ENCODE results near the gene ATAD3B. TPM values are rescaled to one million over a fixed set of nuclear protein-coding genes. Genes with fewer than 3 reads are reported as not detected.

Gene ATAD3B
- total and polyA plus RNA-seq, 2 of the 4 experiments (the other 2 are of a cell fraction): 13.8 to 29.0 TPM

DNA sequence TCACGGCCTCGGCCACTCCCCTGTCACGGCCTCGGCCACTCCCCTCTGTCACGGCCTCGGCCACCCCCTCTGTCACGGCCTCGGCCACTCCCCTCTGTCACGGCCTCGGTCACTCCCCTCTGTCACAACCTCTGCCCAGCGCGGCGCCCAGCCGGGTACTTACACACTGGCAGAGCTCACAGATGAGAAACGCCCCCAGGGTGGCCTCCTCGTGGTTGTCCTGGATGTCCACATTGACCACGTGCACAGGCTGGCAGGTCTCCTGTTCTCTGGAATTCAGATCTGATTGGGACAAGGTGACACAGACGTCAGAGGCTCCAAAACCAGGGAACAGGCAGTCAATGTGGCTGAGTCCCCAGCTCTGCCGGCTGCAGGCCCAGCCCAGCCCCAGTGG lies 72.1 kb downstream of the ATAD3B start (continued):
- TF ChIP-seq, protein P1, sequence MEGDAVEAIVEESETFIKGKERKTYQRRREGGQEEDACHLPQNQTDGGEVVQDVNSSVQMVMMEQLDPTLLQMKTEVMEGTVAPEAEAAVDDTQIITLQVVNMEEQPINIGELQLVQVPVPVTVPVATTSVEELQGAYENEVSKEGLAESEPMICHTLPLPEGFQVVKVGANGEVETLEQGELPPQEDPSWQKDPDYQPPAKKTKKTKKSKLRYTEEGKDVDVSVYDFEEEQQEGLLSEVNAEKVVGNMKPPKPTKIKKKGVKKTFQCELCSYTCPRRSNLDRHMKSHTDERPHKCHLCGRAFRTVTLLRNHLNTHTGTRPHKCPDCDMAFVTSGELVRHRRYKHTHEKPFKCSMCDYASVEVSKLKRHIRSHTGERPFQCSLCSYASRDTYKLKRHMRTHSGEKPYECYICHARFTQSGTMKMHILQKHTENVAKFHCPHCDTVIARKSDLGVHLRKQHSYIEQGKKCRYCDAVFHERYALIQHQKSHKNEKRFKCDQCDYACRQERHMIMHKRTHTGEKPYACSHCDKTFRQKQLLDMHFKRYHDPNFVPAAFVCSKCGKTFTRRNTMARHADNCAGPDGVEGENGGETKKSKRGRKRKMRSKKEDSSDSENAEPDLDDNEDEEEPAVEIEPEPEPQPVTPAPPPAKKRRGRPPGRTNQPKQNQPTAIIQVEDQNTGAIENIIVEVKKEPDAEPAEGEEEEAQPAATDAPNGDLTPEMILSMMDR (conservative IDR thresholded peaks at IDR 0.05; ENCODE audit: low read depth, low read length): no peak
- no peak for TF ChIP-seq MAZ (IDR thresholded peaks at IDR 0.05; ENCODE audit: borderline replicate concordance, low read depth, low read length)
- TF ChIP-seq RCOR1 (IDR thresholded peaks at IDR 0.05; ENCODE audit: insufficient replicate concordance, low read length): no peak
- no peak for TF ChIP-seq RFX5 (IDR thresholded peaks at IDR 0.05; ENCODE audit: low read depth, low read length)

DNA sequence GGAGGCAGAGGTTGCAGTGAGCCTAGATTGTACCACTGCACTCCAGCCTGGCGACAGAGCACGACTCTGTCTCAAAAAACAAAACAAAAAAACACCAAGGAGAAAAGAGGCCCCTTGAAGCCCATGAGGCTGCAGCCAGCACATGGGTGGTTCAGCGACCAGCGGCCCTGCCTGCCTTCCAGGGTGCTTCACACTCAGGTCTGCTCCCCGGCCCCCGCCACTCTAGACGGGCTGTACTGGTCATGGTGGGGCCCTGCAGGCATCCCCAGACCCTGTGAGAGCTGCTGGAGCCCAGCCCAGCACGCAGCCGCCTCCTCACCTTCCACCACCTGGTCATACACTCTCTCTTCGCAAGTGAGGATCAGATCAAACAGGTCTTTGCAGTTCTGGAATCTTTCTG lies 73.0 kb downstream of the ATAD3B start:
- Histone ChIP-seq H4K20me1 (ENCODE audit: insufficient read depth, low read length) (peaks cover 18% of the 10 kb centered on the region), H3K36me3 (ENCODE audit: control insufficient read depth, insufficient read depth, low read length) (peaks cover 25% of the 10 kb centered on the region), H3K27ac (ENCODE audit: insufficient read depth, low read length) (no peak overlapping the region), H3K4me3 (ENCODE audit: insufficient read depth, low read depth, low read length) (no peak overlapping the region), H2AK5ac (ENCODE audit: low read depth, low read length) (no peak overlapping the region), H4K91ac (ENCODE audit: insufficient read depth, low read depth, low read length) (no peak overlapping the region), H3K4me2 (ENCODE audit: low read depth, low read length) (no peak overlapping the region), H3K79me1 (ENCODE audit: low read depth in 1 of 2, low read length in 2 of 2) (peaks cover 5 to 51% of the 10 kb centered on the region in 2 experiments; a peak in 2 of 4 replicates), H2BK20ac (ENCODE audit: low read depth, low read length) (no peak overlapping the region), H4K8ac (ENCODE audit: low read depth in 2 of 2, low read length in 2 of 2) (no peak overlapping the region), H3K14ac (replicated peaks; ENCODE audit: low read depth, low read length) (no peak overlapping the region), H3K9me1 (ENCODE audit: insufficient read depth, low read length) (no peaks in the 10 kb centered on the region), H4K5ac (ENCODE audit: low read depth, low read length) (no peak overlapping the region), H2BK120ac (ENCODE audit: low read depth, low read length) (no peak overlapping the region), H2BK5ac (ENCODE audit: low read depth, low read length, poor library complexity, severe bottlenecking) (no peak overlapping the region), H3K27me3 (ENCODE audit: control insufficient read depth, insufficient read depth, low read length) (no peaks in the 10 kb centered on the region), H2AFZ (replicated peaks; ENCODE audit: low read length, poor library complexity) (no peak overlapping the region), H2BK15ac (ENCODE audit: low read depth, low read length) (no peak overlapping the region), H3K9me3 (ENCODE audit: control insufficient read depth, insufficient read depth, low read length) (no peaks in the 10 kb centered on the region), H3K23ac (ENCODE audit: low read depth, low read length) (no peak overlapping the region), H3K18ac (ENCODE audit: low read depth, low read length) (no peak overlapping the region), H2AK9ac (replicated peaks; ENCODE audit: low read depth, low read length, poor library complexity) (no peak overlapping the region), H3K9ac (ENCODE audit: low read depth, low read length) (no peak overlapping the region), H3K4ac (ENCODE audit: low read depth, low read length) (no peak overlapping the region), H3K56ac (ENCODE audit: extremely low read depth, insufficient read depth, low read length) (no peak overlapping the region), H3K4me1 (ENCODE audit: control insufficient read depth, insufficient read depth, low read length) (peaks cover 10% of the 10 kb centered on the region)
- 100% methylated on average over 3 of the region's 10 CpGs; no CpG with 5 or more reads in 1 of the 2 experiments for WGBS, 2 experiments (ENCODE audit: extremely low coverage in 2 of 2, insufficient read length in 1 of 2)
- no TSS peak for BruUV-seq (replicated peaks)
- dilution Hi-C loops (cut with HindIII; ENCODE audit: low sequenced_read_pairs, unreplicated experiment) (no loop called here), in situ Hi-C loops (cut with MboI; ENCODE audit: low sequenced_read_pairs) (no loop called here), intact Hi-C loops (cut with micrococcal nuclease) (no loop called here)
- DNase-seq: no peak
- no peak for ATAC-seq (ENCODE audit: low read depth)
- ChIA-PET POLR2A (ENCODE audit: unreplicated experiment) (no interaction called here), CTCF (no interaction called here)
- TF ChIP-seq MAZ (IDR thresholded peaks at IDR 0.05; ENCODE audit: borderline replicate concordance, low read depth, low read length) (no peak), NFE2L2 (IDR thresholded peaks at IDR 0.05; ENCODE audit: low read depth, low read length) (no peak), MXI1 (IDR thresholded peaks at IDR 0.05; ENCODE audit: borderline replicate concordance, low read depth, low read length) (no peak), FOS (IDR thresholded peaks at IDR 0.05; ENCODE audit: low read depth, low read length) (no peak), CEBPB (IDR thresholded peaks at IDR 0.05; ENCODE audit: low read depth, low read length) (no peak), CHD1 (IDR thresholded peaks at IDR 0.05; ENCODE audit: low read depth, low read length) (no peak), MAFK (IDR thresholded peaks at IDR 0.05; ENCODE audit: low read depth, low read length) (no peak), RFX5 (IDR thresholded peaks at IDR 0.05; ENCODE audit: low read depth, low read length) (no peak), RAD21 (IDR thresholded peaks at IDR 0.05; ENCODE audit: low read length) (no peak), BHLHE40 (IDR thresholded peaks at IDR 0.05; ENCODE audit: low read depth, low read length) (no peak)
- TF ChIP-seq, protein P1 (conservative IDR thresholded peaks at IDR 0.05; ENCODE audit: low read depth, low read length): no peak
- TF ChIP-seq, protein P2, sequence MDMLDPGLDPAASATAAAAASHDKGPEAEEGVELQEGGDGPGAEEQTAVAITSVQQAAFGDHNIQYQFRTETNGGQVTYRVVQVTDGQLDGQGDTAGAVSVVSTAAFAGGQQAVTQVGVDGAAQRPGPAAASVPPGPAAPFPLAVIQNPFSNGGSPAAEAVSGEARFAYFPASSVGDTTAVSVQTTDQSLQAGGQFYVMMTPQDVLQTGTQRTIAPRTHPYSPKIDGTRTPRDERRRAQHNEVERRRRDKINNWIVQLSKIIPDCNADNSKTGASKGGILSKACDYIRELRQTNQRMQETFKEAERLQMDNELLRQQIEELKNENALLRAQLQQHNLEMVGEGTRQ (IDR thresholded peaks at IDR 0.05; ENCODE audit: low read depth, low read length): no peak
